ENCODE results near the gene HAPLN3.

DNA sequence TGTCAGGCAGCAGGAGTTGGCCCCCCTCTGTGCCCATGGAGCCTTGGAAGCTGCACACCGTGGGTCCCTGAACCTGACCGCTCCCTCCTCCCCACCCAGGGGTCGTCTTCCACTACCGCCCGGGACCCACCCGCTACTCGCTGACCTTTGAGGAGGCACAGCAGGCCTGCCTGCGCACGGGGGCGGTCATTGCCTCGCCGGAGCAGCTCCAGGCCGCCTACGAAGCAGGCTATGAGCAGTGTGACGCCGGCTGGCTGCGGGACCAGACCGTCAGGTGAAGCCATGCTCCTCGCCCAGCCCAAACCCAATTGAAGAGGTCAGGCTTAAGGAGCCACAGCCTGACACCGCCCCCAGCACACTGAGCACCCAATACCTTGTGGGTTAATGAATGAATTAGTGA is 48.2 kb downstream of the HAPLN3 start:
- TF ChIP-seq, protein P1, sequence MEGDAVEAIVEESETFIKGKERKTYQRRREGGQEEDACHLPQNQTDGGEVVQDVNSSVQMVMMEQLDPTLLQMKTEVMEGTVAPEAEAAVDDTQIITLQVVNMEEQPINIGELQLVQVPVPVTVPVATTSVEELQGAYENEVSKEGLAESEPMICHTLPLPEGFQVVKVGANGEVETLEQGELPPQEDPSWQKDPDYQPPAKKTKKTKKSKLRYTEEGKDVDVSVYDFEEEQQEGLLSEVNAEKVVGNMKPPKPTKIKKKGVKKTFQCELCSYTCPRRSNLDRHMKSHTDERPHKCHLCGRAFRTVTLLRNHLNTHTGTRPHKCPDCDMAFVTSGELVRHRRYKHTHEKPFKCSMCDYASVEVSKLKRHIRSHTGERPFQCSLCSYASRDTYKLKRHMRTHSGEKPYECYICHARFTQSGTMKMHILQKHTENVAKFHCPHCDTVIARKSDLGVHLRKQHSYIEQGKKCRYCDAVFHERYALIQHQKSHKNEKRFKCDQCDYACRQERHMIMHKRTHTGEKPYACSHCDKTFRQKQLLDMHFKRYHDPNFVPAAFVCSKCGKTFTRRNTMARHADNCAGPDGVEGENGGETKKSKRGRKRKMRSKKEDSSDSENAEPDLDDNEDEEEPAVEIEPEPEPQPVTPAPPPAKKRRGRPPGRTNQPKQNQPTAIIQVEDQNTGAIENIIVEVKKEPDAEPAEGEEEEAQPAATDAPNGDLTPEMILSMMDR (IDR thresholded peaks at IDR 0.05; ENCODE audit: low read length) = no peak
- TF ChIP-seq EZH2phosphoT487 (IDR thresholded peaks at IDR 0.05; ENCODE audit: low read length) = no peak

Data from MM.1S (cell line).